ENCODE data around the gene GRIK3.

GRIK3 gene

GRCh38 chr1:37056325-37056724 is 22.0 kb upstream of the GRIK3 start:
- no peak for DNase-seq
- no peak overlapping the region for H3K14ac ChIP-seq (ENCODE audit: low read length in 2 of 2)
- no peak overlapping the region for H3K4ac ChIP-seq (ENCODE audit: low read depth in 1 of 2, low read length in 2 of 2)
- no peak overlapping the region for H2AK5ac ChIP-seq (ENCODE audit: low read length, severe bottlenecking)
- H3K4me1 ChIP-seq (ENCODE audit: control insufficient read depth, insufficient read depth, low read depth, low read length), result no peaks in the 10 kb centered on the region
- H3K4me3 ChIP-seq (ENCODE audit: insufficient read depth in 1 of 2, low read depth in 1 of 2, low read length in 2 of 2), result no peak overlapping the region
- H3K27me3 ChIP-seq (ENCODE audit: control insufficient read depth in 1 of 2, insufficient read depth in 1 of 2, low read length in 2 of 2), result peaks cover 0 to 11% of the 10 kb centered on the region in 2 experiments
- no peak overlapping the region for H4K91ac ChIP-seq (ENCODE audit: low read length)
- H3K9me3 ChIP-seq (ENCODE audit: control insufficient read depth, low read length), result no peaks in the 10 kb centered on the region
- no peak overlapping the region for H2AFZ ChIP-seq (ENCODE audit: low read depth, low read length)
- no peaks in the 10 kb centered on the region for H3K36me3 ChIP-seq (ENCODE audit: control insufficient read depth in 1 of 2, insufficient read depth in 2 of 2, low read depth in 1 of 2, low read length in 2 of 2)
- no peak overlapping the region for H3K18ac ChIP-seq (ENCODE audit: low read depth in 1 of 2, low read length in 2 of 2)
- H3K4me2 ChIP-seq (ENCODE audit: low read length, poor library complexity, severe bottlenecking), result no peak overlapping the region
- no peak overlapping the region for H2BK15ac ChIP-seq (ENCODE audit: low read depth, poor library complexity, severe bottlenecking)
- H4K8ac ChIP-seq (ENCODE audit: low read length), result no peak overlapping the region
- 41% methylated on average over 6 of the region's 6 CpGs for WGBS
- no peak overlapping the region for H3K23ac ChIP-seq (ENCODE audit: low read length in 2 of 2)
- no peak overlapping the region for H2BK5ac ChIP-seq (ENCODE audit: low read depth, low read length, poor library complexity, severe bottlenecking)
- no peak overlapping the region for H2BK120ac ChIP-seq (ENCODE audit: low read depth, low read length)
- H3K9ac ChIP-seq (ENCODE audit: low read length), result no peak overlapping the region
- no peaks in the 10 kb centered on the region for H3K79me1 ChIP-seq (replicated peaks; ENCODE audit: low read length, poor library complexity, severe bottlenecking)
- H3K27ac ChIP-seq (ENCODE audit: low read length, poor library complexity, severe bottlenecking), result no peak overlapping the region
- H2BK12ac ChIP-seq (ENCODE audit: low read length in 2 of 2), result no peak overlapping the region

DNA sequence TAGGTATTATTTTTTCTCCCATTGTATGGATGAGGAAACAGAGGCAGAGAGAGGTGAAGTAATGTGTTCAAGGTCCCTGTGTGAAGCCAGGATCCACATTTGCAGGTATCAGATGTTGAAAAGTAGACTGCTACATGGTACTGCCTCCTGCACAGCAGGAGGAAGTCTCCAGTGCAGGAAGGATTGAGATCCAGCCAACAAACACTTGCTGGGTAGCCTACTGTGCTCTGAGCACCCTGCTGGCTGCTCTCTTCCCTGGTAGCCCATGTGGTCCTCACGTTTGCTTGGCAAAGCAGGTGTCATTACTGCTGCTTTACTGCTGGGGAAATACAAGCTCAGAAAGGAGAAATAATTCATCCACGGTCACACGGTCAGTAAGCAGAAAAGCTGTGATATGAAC is 21.3 kb upstream of the GRIK3 start:
- Histone ChIP-seq H3K4me3 (ENCODE audit: insufficient read depth in 1 of 2, low read depth in 1 of 2, low read length in 2 of 2) (no peak overlapping the region), H3K23ac (ENCODE audit: low read length in 2 of 2) (no peak overlapping the region), H3K27ac (ENCODE audit: low read length, poor library complexity, severe bottlenecking) (no peak overlapping the region), H2BK15ac (ENCODE audit: low read depth, poor library complexity, severe bottlenecking) (no peak overlapping the region), H3K27me3 (ENCODE audit: control insufficient read depth in 1 of 2, insufficient read depth in 1 of 2, low read length in 2 of 2) (peaks cover 0 to 11% of the 10 kb centered on the region in 2 experiments), H3K79me1 (replicated peaks; ENCODE audit: low read length, poor library complexity, severe bottlenecking) (no peaks in the 10 kb centered on the region), H3K4me1 (ENCODE audit: control insufficient read depth, insufficient read depth, low read depth, low read length) (no peaks in the 10 kb centered on the region), H3K14ac (ENCODE audit: low read length in 2 of 2) (no peak overlapping the region), H2BK12ac (ENCODE audit: low read length in 2 of 2) (no peak overlapping the region), H4K8ac (ENCODE audit: low read length) (no peak overlapping the region), H3K18ac (ENCODE audit: low read depth in 1 of 2, low read length in 2 of 2) (no peak overlapping the region), H2BK5ac (ENCODE audit: low read depth, low read length, poor library complexity, severe bottlenecking) (no peak overlapping the region), H3K36me3 (ENCODE audit: control insufficient read depth in 1 of 2, insufficient read depth in 2 of 2, low read depth in 1 of 2, low read length in 2 of 2) (no peaks in the 10 kb centered on the region), H3K4me2 (ENCODE audit: low read length, poor library complexity, severe bottlenecking) (no peak overlapping the region), H4K91ac (ENCODE audit: low read length) (no peak overlapping the region), H3K9ac (ENCODE audit: low read length) (no peak overlapping the region), H2AK5ac (ENCODE audit: low read length, severe bottlenecking) (no peak overlapping the region), H2AFZ (ENCODE audit: low read depth, low read length) (no peak overlapping the region), H2BK120ac (ENCODE audit: low read depth, low read length) (no peak overlapping the region), H3K4ac (ENCODE audit: low read depth in 1 of 2, low read length in 2 of 2) (no peak overlapping the region), H3K9me3 (ENCODE audit: control insufficient read depth, low read length) (no peaks in the 10 kb centered on the region)
- WGBS, result 62% methylated on average over 3 of the region's 3 CpGs
- DNase-seq, result no peak

- no peak for DNase-seq
- Histone ChIP-seq H3K9ac (ENCODE audit: low read length) (no peak overlapping the region), H3K4me2 (ENCODE audit: low read length, poor library complexity, severe bottlenecking) (no peak overlapping the region), H3K23ac (ENCODE audit: low read length in 2 of 2) (no peak overlapping the region), H4K8ac (ENCODE audit: low read length) (no peak overlapping the region), H2AK5ac (ENCODE audit: low read length, severe bottlenecking) (no peak overlapping the region), H3K9me3 (ENCODE audit: control insufficient read depth, low read length) (no peaks in the 10 kb centered on the region), H2BK5ac (ENCODE audit: low read depth, low read length, poor library complexity, severe bottlenecking) (no peak overlapping the region), H2AFZ (ENCODE audit: low read depth, low read length) (no peak overlapping the region), H2BK15ac (ENCODE audit: low read depth, poor library complexity, severe bottlenecking) (no peak overlapping the region), H3K27me3 (ENCODE audit: control insufficient read depth in 1 of 2, insufficient read depth in 1 of 2, low read length in 2 of 2) (peaks cover 0 to 11% of the 10 kb centered on the region in 2 experiments), H3K79me1 (replicated peaks; ENCODE audit: low read length, poor library complexity, severe bottlenecking) (no peaks in the 10 kb centered on the region), H3K36me3 (ENCODE audit: control insufficient read depth in 1 of 2, insufficient read depth in 2 of 2, low read depth in 1 of 2, low read length in 2 of 2) (no peaks in the 10 kb centered on the region), H4K91ac (ENCODE audit: low read length) (no peak overlapping the region), H3K4me3 (ENCODE audit: insufficient read depth in 1 of 2, low read depth in 1 of 2, low read length in 2 of 2) (no peak overlapping the region), H3K18ac (ENCODE audit: low read depth in 1 of 2, low read length in 2 of 2) (no peak overlapping the region), H3K4ac (ENCODE audit: low read depth in 1 of 2, low read length in 2 of 2) (no peak overlapping the region), H2BK12ac (ENCODE audit: low read length in 2 of 2) (no peak overlapping the region), H2BK120ac (ENCODE audit: low read depth, low read length) (no peak overlapping the region), H3K14ac (ENCODE audit: low read length in 2 of 2) (no peak overlapping the region), H3K4me1 (ENCODE audit: control insufficient read depth, insufficient read depth, low read depth, low read length) (no peaks in the 10 kb centered on the region), H3K27ac (ENCODE audit: low read length, poor library complexity, severe bottlenecking) (no peak overlapping the region)
- WGBS, result 61% methylated on average over 4 of the region's 5 CpGs
Measured at GRCh38 chr1:37053173-37053572, 18.9 kb upstream of the GRIK3 start.

GRCh38 chr1:37052120-37052519 is 17.8 kb upstream of the GRIK3 start:
- no peak for DNase-seq
- H3K79me1 ChIP-seq (replicated peaks; ENCODE audit: low read length, poor library complexity, severe bottlenecking), result no peaks in the 10 kb centered on the region
- no peak overlapping the region for H2BK15ac ChIP-seq (ENCODE audit: low read depth, poor library complexity, severe bottlenecking)
- no peak overlapping the region for H4K91ac ChIP-seq (ENCODE audit: low read length)
- no peak overlapping the region for H4K8ac ChIP-seq (ENCODE audit: low read length)
- H2BK12ac ChIP-seq (ENCODE audit: low read length in 2 of 2), result no peak overlapping the region
- no peak overlapping the region for H3K23ac ChIP-seq (ENCODE audit: low read length in 2 of 2)
- no peak overlapping the region for H2BK5ac ChIP-seq (ENCODE audit: low read depth, low read length, poor library complexity, severe bottlenecking)
- H3K27ac ChIP-seq (ENCODE audit: low read length, poor library complexity, severe bottlenecking), result no peak overlapping the region
- no peak overlapping the region for H2AFZ ChIP-seq (ENCODE audit: low read depth, low read length)
- H2BK120ac ChIP-seq (ENCODE audit: low read depth, low read length), result no peak overlapping the region
- no peaks in the 10 kb centered on the region for H3K36me3 ChIP-seq (ENCODE audit: control insufficient read depth in 1 of 2, insufficient read depth in 2 of 2, low read depth in 1 of 2, low read length in 2 of 2)
- no peak overlapping the region for H3K9ac ChIP-seq (ENCODE audit: low read length)
- peaks cover 0 to 11% of the 10 kb centered on the region in 2 experiments for H3K27me3 ChIP-seq (ENCODE audit: control insufficient read depth in 1 of 2, insufficient read depth in 1 of 2, low read length in 2 of 2)
- H2AK5ac ChIP-seq (ENCODE audit: low read length, severe bottlenecking), result no peak overlapping the region
- H3K4ac ChIP-seq (ENCODE audit: low read depth in 1 of 2, low read length in 2 of 2), result no peak overlapping the region
- no peaks in the 10 kb centered on the region for H3K4me1 ChIP-seq (ENCODE audit: control insufficient read depth, insufficient read depth, low read depth, low read length)
- no peak overlapping the region for H3K18ac ChIP-seq (ENCODE audit: low read depth in 1 of 2, low read length in 2 of 2)
- no peak overlapping the region for H3K4me2 ChIP-seq (ENCODE audit: low read length, poor library complexity, severe bottlenecking)
- H3K9me3 ChIP-seq (ENCODE audit: control insufficient read depth, low read length), result no peaks in the 10 kb centered on the region
- no peak overlapping the region for H3K4me3 ChIP-seq (ENCODE audit: insufficient read depth in 1 of 2, low read depth in 1 of 2, low read length in 2 of 2)
- H3K14ac ChIP-seq (ENCODE audit: low read length in 2 of 2), result no peak overlapping the region
- 68% methylated on average over 1 of the region's 1 CpG for WGBS

All from mesenchymal stem cell (in vitro differentiated cells and primary cell).